Measurements from ENCODE around the gene SF3B4.

SF3B4 gene

DNA sequence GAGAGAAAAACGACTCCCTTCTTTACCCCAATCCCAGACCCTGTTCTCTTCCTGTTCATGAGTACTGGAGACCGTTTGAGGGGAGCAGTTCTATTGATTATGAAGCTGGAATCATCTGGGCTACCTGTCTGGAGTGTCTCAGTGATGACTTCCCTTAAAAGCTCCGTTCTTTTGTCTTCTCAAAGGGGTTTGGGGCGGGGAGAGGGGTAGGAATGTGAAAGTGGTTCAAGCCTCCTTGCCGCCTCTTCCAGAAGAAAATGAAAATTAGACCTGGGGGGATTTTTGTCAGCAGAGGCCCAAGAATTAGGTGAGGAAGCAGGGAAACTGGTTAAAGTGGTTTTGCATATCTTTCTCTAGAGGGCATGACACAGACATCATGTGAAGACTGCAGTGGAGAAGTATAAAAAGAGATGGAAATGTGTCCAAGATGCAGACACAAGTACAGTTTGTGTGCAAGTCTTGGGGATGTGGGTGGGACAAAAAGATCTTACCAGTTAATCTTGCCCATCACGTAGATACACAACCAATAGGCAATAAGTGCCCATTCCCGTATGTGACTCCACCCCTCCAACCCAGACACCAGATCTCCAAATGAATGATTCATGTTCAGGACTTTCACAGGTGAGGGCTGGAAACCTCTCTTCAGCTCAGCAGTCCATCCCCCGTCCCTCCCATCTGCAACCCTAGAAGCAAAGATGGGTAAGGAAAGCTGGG lies 9.5 kb upstream of the SF3B4 start:
- DNase-seq = peak; percentile 84
- in situ Hi-C loops (cut with HindIII; ENCODE audit: low pct_ligation_motif_present, low pct_unique_long_range_greater_than_20kb, low sequenced_read_pairs) = no loop called here

DNA sequence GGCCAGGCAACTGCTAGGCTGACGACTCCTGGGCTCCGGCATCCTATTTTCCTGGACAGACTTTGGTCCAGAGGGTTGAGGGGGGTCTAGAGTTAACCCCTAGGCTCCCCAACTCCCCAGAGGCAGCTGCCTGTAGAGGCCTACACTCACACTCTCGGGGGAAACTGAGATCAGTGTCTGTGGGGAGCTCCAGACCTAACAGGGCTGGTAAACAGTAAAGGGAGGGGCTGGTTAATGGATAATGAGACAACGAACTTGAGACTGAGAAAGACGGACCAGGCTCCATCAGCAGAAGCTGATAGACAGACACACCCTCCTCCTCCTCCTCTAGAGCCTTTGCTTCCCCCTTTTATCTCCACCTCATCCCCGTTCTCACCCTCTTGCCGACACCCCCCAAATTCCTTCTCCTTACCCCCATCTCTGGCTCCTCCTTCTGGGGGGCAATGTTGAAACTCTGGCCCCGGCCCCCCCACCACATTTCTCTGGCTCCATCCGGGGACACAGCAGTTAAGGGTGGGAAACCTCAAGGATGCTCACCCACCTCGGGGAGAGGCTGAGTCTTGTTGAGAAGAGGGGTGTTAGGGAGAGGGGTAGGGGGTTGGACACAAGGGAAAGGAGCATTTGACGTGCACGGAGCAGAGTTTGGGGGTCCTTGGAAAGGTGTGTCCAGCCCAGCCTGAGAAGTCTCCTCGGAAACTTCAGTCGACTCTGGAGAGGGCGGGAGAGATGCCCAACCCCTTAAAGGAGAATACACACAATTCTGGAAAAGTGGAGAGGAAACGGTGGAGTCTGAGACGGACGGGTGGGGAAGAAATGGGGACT lies 8.8 kb upstream of the SF3B4 start, which contains the start of gene MTMR11:
MTMR11 (minus strand) TSS at position 710 of the 822 bp plus-strand sequence; CDS start at position 478, 232 bp downstream.
- peak; percentile 67 for DNase-seq
- in situ Hi-C loops (cut with HindIII; ENCODE audit: low pct_ligation_motif_present, low pct_unique_long_range_greater_than_20kb, low sequenced_read_pairs) = no loop called here

DNA sequence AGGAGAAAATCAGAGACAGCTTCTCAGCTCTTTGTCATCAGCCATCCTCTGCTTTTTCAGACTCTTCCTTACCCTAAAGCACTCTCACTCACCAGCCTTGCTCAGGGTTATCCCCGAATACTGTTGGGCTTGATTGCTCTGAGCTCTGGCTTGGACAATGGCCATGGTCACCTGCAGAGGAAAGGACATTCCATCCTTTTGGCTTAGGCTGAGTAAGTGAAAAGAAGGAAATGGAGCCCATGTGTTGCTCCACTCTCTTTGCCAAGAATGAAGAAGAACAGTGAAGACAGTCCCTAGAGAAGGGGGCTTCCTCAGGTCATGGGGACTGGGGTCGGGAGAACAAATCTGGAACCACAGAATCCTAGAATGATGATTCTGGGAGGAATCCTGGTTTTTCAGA lies 6.8 kb upstream of the SF3B4 start:
- DNase-seq = no peak
- in situ Hi-C loops (cut with HindIII; ENCODE audit: low pct_ligation_motif_present, low pct_unique_long_range_greater_than_20kb, low sequenced_read_pairs) = no loop called here

DNA sequence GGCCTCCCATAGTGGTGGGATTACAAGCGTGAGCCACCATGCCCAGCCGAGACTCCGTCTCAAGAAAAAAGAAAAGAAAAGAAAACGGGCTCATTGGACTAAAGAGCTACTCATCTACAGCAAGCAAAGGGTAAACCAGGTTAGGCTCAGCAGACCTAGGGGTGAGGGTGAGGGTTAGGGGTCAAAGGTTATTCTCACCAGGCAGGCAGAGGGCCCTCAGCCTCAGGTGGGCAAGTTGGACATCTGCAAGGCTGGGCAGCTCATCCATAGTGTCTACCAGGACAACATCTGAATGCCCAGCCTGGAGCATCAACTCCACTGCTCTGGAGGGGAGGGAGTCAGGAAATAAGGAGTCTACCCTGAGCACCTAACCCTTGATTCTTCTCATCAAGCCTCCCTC lies 5.6 kb upstream of the SF3B4 start:
- in situ Hi-C loops (cut with HindIII; ENCODE audit: low pct_ligation_motif_present, low pct_unique_long_range_greater_than_20kb, low sequenced_read_pairs) = no loop called here
- DNase-seq = no peak

DNA sequence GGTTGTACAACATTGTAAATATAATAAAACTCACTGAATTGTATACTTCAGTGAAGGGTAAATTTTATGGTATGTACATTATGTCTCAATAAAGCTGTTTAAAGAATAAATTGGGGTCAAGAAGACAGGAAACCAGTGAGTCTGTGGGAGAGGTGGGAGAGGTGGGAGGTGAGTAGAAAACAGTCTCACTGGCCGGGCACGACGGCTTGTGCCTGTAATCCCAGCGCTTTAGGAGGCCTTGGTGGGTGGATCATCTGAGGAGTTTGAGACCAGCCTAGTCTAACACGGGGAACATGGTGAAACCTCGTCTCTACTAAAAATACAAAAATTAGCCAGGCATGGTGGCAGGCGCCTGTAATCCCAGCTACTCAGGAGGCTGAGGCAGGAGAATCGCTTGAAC lies 4.9 kb upstream of the SF3B4 start:
- in situ Hi-C loops (cut with HindIII; ENCODE audit: low pct_ligation_motif_present, low pct_unique_long_range_greater_than_20kb, low sequenced_read_pairs) = no loop called here
- DNase-seq = no peak

DNA sequence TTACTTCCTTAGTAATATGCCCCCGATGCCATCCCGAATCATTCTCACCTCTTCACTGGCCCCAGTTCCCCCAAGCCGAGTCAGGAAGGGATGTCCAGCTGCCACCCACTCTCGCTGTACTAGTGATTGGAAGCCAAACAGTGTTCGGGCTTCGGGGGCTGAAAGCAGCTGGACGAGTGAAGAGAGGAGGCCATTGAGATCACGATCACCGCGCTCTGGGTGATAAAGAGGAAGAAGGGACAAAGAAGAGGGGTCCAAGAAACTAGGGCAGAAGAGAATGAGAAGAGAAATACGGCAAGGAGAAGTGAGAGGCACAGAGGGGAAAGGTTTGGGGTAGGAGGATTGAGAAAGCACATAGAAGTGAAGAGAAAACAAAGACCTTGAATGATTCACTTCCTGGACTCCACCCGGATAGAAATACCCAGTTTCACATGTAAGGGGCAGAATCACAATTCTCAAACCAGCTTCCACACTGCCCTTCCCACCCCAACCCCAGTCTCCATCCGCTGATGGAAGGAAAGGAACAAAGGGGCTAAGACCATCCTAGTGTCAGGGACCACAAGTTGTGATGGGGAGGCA lies 3.7 kb upstream of the SF3B4 start:
- in situ Hi-C loops (cut with HindIII; ENCODE audit: low pct_ligation_motif_present, low pct_unique_long_range_greater_than_20kb, low sequenced_read_pairs) = no loop called here
- DNase-seq = no peak

DNA sequence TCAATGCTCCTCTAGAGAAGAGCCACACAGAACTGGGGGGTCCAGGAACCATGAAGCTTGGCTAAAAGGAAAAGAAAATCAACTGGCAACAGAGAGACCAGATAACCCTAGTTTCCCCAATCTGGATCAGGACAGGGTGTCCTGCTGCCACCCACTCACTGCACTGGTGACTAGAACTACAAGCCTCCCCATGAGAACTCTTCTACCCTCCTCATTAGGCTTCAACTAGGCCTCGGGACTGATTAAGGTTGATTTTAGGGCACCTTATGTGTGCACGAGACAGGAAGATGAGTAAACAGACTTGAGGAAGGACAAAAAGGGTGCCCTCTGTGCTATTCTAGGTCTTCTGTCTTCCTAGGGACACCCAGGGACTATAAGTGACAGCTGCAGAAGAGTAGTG lies 2.3 kb upstream of the SF3B4 start:
- no peak for DNase-seq
- in situ Hi-C loops (cut with HindIII; ENCODE audit: low pct_ligation_motif_present, low pct_unique_long_range_greater_than_20kb, low sequenced_read_pairs) = no loop called here

DNA sequence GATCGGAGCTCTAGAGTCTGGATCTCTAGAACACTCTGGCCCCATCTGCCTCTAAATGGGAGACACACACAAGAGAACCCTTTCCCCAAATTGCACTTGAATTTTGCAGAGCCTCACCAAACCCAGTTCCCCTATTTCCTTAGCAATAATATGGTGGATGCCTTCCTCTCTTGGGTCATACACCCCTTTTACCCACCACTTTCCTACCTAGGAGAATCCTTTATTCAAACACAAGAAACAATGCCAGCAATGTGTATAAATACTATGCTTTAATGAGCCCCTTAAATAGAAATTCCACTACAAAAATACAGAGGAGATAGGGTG lies 760 bp upstream of the SF3B4 start:
- DNase-seq = no peak
- in situ Hi-C loops (cut with HindIII; ENCODE audit: low pct_ligation_motif_present, low pct_unique_long_range_greater_than_20kb, low sequenced_read_pairs) = no loop called here

DNA sequence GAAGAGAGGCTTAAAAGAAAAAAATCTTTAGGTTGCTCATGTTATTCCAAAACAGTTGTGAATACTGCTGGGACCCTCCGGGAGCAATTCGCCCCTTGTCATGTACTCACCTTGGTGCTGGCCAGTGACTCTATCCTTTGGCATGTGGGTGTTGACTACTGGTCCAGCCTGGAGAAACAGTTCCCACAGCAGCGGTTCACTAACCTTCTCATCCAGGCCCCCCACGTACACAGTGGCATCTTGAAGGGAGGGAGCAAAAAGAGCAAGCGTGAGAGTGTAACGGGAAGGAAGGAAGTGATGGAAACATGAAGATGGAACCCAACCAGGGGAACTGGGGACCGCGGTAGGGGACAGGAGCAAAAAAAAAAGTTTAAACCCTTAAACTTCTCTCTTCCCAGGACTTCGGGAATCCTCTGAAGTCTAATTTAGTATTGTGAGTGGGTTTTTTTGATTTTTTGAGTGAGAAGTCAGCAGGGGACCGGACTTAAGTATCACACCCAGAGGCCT lies 494 bp downstream of the SF3B4 start:
- in situ Hi-C loops (cut with HindIII; ENCODE audit: low pct_ligation_motif_present, low pct_unique_long_range_greater_than_20kb, low sequenced_read_pairs) = no loop called here
- peak; percentile 27 for DNase-seq

DNA sequence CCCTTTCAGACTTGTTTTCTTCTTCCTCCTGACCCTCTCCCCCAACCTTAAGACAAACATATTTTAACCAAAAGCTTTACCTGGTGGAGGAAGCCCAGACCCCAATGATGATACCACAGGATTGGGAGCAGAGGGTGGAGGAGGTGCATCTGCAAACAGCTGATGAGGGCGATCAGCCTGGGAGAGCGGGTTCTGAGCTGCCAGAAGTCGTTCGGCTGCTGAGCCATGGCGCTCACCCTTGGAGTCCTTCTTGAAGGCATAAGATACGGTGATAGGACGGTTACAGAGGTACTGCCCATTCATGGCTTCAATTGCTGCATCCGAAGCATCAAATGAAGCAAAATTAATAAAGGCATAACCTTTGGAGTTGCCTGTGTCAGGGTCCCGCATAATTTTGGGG lies 1.3 kb downstream of the SF3B4 start:
- DNase-seq = no peak
- in situ Hi-C loops (cut with HindIII; ENCODE audit: low pct_ligation_motif_present, low pct_unique_long_range_greater_than_20kb, low sequenced_read_pairs) = no loop called here

DNA sequence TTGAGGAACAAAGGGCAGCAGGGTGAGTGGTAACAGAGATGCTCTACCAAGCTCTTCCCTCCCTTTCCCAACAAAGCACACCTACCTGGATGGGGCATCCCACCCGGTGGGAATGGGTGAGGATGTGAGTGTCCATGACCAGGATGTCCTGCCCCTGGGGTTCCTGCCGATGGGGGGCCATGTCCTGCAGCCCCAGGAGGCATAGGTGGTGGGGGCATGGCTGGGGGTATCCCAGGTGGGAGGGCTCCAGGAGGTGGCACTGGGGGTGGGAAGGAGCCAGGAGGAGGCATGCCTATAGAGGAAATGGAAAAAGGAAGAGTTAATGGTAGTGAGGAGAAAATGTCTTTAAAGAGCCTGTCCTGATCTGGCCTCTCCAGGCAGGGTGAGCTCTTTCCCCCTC lies 1.9 kb downstream of the SF3B4 start:
- in situ Hi-C loops (cut with HindIII; ENCODE audit: low pct_ligation_motif_present, low pct_unique_long_range_greater_than_20kb, low sequenced_read_pairs) = no loop called here

DNA sequence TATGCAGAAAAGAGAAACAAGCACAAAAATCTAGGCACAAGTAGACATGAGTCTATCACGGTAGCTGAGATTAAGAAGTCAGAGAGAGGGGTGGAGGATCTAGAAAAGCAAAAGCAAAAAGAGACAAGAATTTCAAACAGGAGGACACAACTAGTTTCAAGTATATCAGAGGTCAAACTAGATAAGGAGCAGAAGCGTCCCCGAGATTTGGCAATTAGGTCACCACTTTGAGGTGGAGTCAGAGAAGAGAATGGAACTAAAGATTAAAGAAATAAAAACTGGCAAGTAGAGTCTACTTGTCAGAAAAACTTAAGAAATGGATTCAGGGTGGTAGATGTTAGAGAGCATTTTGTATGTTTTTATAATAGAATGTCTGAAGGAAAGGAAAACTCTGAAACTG lies 2.3 kb downstream of the SF3B4 start:
- in situ Hi-C loops (cut with HindIII; ENCODE audit: low pct_ligation_motif_present, low pct_unique_long_range_greater_than_20kb, low sequenced_read_pairs) = no loop called here
- no peak for DNase-seq

More for the DNA sequence above, 1.9 kb downstream of the SF3B4 start:
- no peak for DNase-seq

DNA sequence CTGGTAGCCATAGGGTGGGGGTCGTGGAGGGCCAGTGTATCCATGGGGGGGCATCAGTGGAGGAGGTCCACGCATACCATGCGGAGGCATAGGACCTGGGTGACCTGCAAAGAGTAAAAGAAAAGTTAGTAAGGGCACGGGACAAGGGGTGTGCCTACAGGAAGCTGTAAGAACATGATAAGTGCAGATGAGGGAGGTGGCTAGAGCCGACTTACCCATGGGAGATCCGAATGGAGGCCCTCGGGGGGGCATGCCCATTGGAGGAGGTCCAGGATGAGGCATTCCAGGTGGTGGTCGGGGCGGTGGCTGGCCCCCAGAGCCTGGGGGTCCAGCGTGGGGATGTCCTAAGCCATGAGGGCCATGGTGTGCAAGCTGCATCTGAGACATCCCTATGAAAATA lies 4.0 kb downstream of the SF3B4 start:
- in situ Hi-C loops (cut with HindIII; ENCODE audit: low pct_ligation_motif_present, low pct_unique_long_range_greater_than_20kb, low sequenced_read_pairs) = no loop called here
- no peak for DNase-seq

DNA sequence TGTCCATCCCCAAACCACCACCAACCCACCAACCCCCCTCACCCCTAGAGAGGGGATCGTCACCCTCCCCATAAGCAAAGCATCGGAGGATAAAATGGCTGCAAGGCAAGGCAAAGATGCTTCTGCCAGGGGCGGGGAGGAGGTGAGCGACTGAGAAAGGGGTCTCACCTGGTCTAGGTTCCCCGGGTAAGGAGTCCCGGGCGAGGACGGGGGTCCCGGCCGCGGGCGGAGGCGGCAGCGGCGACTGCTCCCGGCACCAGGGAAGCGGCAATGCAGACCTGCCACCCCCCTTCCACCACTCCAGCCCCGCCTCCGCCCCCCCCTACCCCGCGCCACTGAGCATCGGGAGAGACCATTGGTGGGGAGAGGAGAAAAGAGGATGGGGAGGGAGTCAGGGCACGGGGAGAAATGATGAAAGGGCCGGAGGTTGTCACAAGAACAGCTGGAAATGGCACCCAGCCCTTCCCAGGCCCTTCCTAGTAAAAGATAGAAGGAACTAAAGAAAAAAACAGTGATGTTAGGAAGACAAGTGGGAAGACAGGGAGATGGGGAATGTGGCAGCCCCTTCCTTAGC lies 9.9 kb downstream of the SF3B4 start, which contains the start of gene SV2A:
SV2A (minus strand) TSS at position 274 of the 574 bp plus-strand sequence. CDS start 4,004 bp downstream, outside the sequence.
- DNase-seq = peak; percentile 71
- in situ Hi-C loops (cut with HindIII; ENCODE audit: low pct_ligation_motif_present, low pct_unique_long_range_greater_than_20kb, low sequenced_read_pairs) = no loop called here

DNA sequence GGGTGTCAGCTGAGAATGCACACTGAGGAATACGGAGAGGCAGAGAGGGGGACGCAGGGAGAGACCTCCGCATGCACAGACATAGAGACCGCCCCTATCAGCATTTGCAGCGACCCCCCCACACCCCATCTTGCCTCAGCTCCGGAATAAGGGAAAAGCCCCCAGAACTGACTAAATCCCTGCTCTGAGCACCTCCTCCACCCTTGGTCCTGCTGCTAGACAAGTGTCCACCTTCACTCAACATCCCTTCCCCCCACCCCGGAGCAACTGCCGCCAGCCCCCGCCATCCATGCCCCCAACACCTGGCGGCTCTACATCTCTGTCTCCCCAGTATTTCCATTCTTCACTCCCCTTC lies 10.7 kb downstream of the SF3B4 start:
- in situ Hi-C loops (cut with HindIII; ENCODE audit: low pct_ligation_motif_present, low pct_unique_long_range_greater_than_20kb, low sequenced_read_pairs) = no loop called here
- DNase-seq = no peak

DNA sequence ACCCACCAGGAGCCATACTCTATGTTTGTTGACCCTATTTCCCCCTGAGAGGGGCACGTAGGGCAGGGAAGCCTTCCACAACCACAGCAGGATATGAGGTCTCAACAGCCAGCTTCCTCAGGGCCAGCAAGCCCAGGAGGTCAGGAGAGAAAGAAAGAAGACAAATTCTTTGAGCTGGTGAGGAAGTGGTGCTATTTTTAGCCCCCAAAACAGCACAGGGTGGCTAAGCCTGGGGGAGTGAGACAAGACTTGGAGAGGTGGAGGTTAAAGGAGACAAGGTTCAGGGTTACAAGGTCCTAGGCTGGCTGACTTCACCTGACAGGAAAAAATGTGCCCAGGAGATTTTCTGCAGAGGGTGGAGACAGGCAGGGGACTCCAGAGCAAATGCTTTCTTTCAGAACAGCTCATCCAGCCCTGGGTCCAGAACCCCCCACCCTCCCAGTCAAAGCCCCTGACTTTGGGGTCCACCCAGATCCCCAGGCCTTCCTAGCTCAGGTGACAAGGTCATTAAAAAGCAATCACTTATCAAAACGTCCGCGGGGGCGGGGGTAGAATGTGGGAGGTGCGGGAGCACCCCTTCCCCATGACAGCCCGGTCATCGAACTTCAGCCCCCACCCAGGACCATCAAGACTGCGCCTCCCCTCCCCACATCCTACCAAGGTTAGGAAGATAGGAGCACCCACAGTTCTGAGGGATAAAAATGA lies 11.3 kb downstream of the SF3B4 start:
- in situ Hi-C loops (cut with HindIII; ENCODE audit: low pct_ligation_motif_present, low pct_unique_long_range_greater_than_20kb, low sequenced_read_pairs) = no loop called here

DNA sequence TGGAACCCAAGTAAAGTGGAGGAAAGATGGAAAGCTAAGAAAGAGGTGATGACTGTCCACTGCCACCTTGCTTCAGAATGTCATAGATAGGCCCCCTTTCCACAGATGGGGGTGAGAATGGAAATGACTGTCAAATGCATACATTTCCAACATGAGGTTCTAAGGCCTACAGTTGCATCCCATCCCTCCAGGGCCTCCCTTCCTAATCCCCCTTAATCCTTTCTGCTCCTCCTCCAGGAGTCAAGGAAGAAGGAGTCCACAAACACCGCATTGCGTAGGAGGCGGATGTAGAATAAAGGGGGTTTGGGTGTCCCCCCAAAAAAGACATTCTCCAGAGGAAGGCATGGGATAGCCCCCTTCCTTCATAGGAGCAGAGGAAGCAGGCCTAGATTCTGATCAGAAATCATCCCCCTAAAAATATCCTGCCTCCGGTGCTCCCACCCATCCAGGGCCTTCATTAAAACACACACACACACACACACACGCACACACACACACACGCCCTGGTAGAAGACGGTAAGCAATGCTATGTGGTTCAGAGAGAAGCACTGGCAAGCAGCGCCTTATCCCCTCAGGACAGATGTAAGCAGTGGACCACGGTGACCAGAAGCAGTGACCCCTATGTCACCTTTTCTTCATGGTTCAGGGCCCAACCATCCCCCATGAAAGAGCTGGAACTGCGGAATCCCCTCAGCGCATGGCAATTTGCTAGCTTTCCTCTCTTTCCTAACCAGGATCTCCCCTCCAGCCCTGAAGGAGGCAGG lies 12.0 kb downstream of the SF3B4 start:
- in situ Hi-C loops (cut with HindIII; ENCODE audit: low pct_ligation_motif_present, low pct_unique_long_range_greater_than_20kb, low sequenced_read_pairs) = no loop called here
- no peak for DNase-seq

More for the DNA sequence above, 11.3 kb downstream of the SF3B4 start:
- no peak for DNase-seq

DNA sequence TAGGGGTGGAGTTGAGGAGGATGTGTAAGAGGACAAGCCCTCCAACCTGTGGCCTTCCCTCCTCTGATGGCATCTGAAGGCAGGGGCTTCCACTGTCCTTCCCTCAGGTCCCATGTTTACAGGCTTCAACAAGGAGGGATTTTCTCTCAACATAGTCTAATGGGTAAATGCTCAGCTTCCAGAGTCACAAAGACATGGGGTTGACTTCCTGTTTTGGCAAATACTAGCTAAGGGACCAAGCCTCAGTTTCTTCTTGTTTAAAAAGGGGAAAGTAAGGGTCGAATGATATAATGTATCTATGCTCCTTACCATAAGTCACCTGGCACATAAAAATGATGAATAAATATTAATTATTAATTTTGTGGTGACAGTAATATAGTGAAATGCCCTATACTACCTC lies 13.1 kb downstream of the SF3B4 start:
- in situ Hi-C loops (cut with HindIII; ENCODE audit: low pct_ligation_motif_present, low pct_unique_long_range_greater_than_20kb, low sequenced_read_pairs) = no loop called here
- DNase-seq = no peak

All from ACHN (cell line).